ENCODE results near the gene PTPRD.

The PTPRD gene

GRCh38 chr9:8822667-8823025, 1790.2 kb downstream of the PTPRD start:
- TF ChIP-seq CTCF (conservative IDR thresholded peaks at IDR 0.05; ENCODE audit: low read depth, low read length): no peak
- no peak for DNase-seq (ENCODE audit: low read depth)
- H3K4me3 ChIP-seq (ENCODE audit: low read depth, low read length): no peak overlapping the region

- TF ChIP-seq CTCF (conservative IDR thresholded peaks at IDR 0.05; ENCODE audit: low read depth, low read length): no peak
- DNase-seq (ENCODE audit: low read depth): no peak
- H3K4me3 ChIP-seq (ENCODE audit: low read depth, low read length): no peak overlapping the region
Observed at GRCh38 chr9:8821910-8822666, 1790.7 kb downstream of the PTPRD start.

GRCh38 chr9:8817335-8817734, 1795.5 kb downstream of the PTPRD start:
- TF ChIP-seq CTCF (conservative IDR thresholded peaks at IDR 0.05; ENCODE audit: low read depth, low read length): no peak
- no peak overlapping the region for H3K4me3 ChIP-seq (ENCODE audit: low read depth, low read length)
- DNase-seq (ENCODE audit: low read depth): no peak

GRCh38 chr9:8816361-8816760, 1796.4 kb downstream of the PTPRD start:
- no peak for TF ChIP-seq CTCF (conservative IDR thresholded peaks at IDR 0.05; ENCODE audit: low read depth, low read length)
- no peak overlapping the region for H3K4me3 ChIP-seq (ENCODE audit: low read depth, low read length)
- no peak for DNase-seq (ENCODE audit: low read depth)

- DNase-seq (ENCODE audit: low read depth): no peak
- no peak for TF ChIP-seq CTCF (conservative IDR thresholded peaks at IDR 0.05; ENCODE audit: low read depth, low read length)
- no peak overlapping the region for H3K4me3 ChIP-seq (ENCODE audit: low read depth, low read length)
Observed at GRCh38 chr9:8815931-8816330, 1796.9 kb downstream of the PTPRD start.

- TF ChIP-seq CTCF (conservative IDR thresholded peaks at IDR 0.05; ENCODE audit: low read depth, low read length): no peak
- DNase-seq (ENCODE audit: low read depth): no peak
- no peak overlapping the region for H3K4me3 ChIP-seq (ENCODE audit: low read depth, low read length)
Observed at GRCh38 chr9:8815219-8815618, 1797.6 kb downstream of the PTPRD start.

GRCh38 chr9:8812888-8813287, 1799.9 kb downstream of the PTPRD start:
- no peak overlapping the region for H3K4me3 ChIP-seq (ENCODE audit: low read depth, low read length)
- no peak for DNase-seq (ENCODE audit: low read depth)
- no peak for TF ChIP-seq CTCF (conservative IDR thresholded peaks at IDR 0.05; ENCODE audit: low read depth, low read length)

Data from choroid plexus epithelial cell (primary cell).